GM12878 (cell line): ENCODE measurements around the gene C1orf53. TPM values are rescaled to one million over a fixed set of nuclear protein-coding genes. Genes with fewer than 3 reads are reported as not detected.

ENCODE experiments used
- ATAC-seq: fragments of 200-7000 bp; cut with Tn5 transposase; 3 replicates; pipeline ENCODE4 v1.9.1; 2020; ENCODE audit warnings: mild to moderate bottlenecking, moderate library complexity
- BruUV-seq: library from RNA; stranded (reverse); fragments of 400-500 nt; replicated peaks from 2 replicates; lab custom pipeline; 2021; lab: Mats Ljungman, UMichigan
- CTCF ChIA-PET: fragments of 300-600 bp; sonication (Branson Sonifier 250); formaldehyde crosslinking; extraction: SDS; loops from one replicate; lab custom pipeline; 2021; ENCODE audit warnings: inconsistent platforms; lab: Yijun Ruan, JAX
- POLR2A ChIA-PET: fragments of 350-600 bp; formaldehyde crosslinking; extraction: SDS; loops from one replicate; lab custom pipeline; 2021; ENCODE audit warnings: inconsistent platforms; lab: Charles Lee
- RAD21 ChIA-PET: fragments of 300-600 bp; sonication (Branson Sonifier 250); formaldehyde crosslinking; loops from one replicate; lab custom pipeline; 2023; ENCODE audit warnings: antibody characterized with exemption; ENCODE audit not compliant: unreplicated experiment; lab: Charles Lee
- SMC1A ChIA-PET: fragments of 300-600 bp; sonication (Branson Sonifier 250); formaldehyde crosslinking; loops from one replicate; lab custom pipeline; 2023; ENCODE audit not compliant: unreplicated experiment, uncharacterized antibody; lab: Charles Lee
- DNase-seq: peaks from one replicate; pipeline ENCODE4 v3.0.0-alpha.2; 2011; ENCODE audit warnings: low read depth, low spot score
- FAIRE-seq: peaks from 3 replicates; lab custom pipeline; 2011; peaks lifted over from hg19 to GRCh38; lab: Jason Lieb, UNC
- H2AFZ ChIP-seq: 2 replicates; pipeline ENCODE4 v1.6.0; 2011; ENCODE audit warnings: low read depth, low read length, control low read depth; ENCODE audit not compliant: control insufficient read depth
- H3K27ac ChIP-seq: 2 replicates; pipeline ENCODE4 v1.5.1; 2011; ENCODE audit warnings: control low read depth; ENCODE audit not compliant: control insufficient read depth, insufficient read depth
- H3K27me3 ChIP-seq, 2 experiments: replicated peaks in 1 of 2; 2 replicates each; pipeline versions ENCODE4 v1.6.0 to v1.6.1; 2011; ENCODE audit warnings: low read length in 1 of 2; ENCODE audit not compliant: control insufficient read depth in 2 of 2, insufficient read depth in 2 of 2
- H3K36me3 ChIP-seq, 2 experiments: 2 replicates each; pipeline ENCODE4 v1.5.1; 2011; ENCODE audit warnings: low read length in 1 of 2; ENCODE audit not compliant: control insufficient read depth in 2 of 2, insufficient read depth in 2 of 2
- H3K4me1 ChIP-seq: 2 replicates; pipeline ENCODE4 v1.6.1; 2011; ENCODE audit warnings: mild to moderate bottlenecking, low read length, moderate library complexity, mixed read lengths; ENCODE audit not compliant: control insufficient read depth, insufficient read depth
- H3K4me2 ChIP-seq: 2 replicates; pipeline ENCODE4 v1.6.0; 2011; ENCODE audit warnings: control low read depth; ENCODE audit not compliant: control insufficient read depth, insufficient read depth
- H3K4me3 ChIP-seq: fragments of 200-600 bp; sonication (generic); 2 replicates; pipeline ENCODE4 v1.5.1; 2016
- H3K79me2 ChIP-seq: 2 replicates; pipeline ENCODE4 v1.6.0; 2011; ENCODE audit warnings: low read length; ENCODE audit not compliant: control insufficient read depth, insufficient read depth
- H3K9ac ChIP-seq: 2 replicates; pipeline ENCODE4 v1.8.0; 2011; ENCODE audit warnings: low read length, control low read depth, mixed read lengths; ENCODE audit not compliant: control insufficient read depth, insufficient read depth
- H3K9me3 ChIP-seq: replicated peaks from 3 replicates; pipeline ENCODE4 v1.5.1; 2011; ENCODE audit warnings: mild to moderate bottlenecking, low read length; ENCODE audit not compliant: control insufficient read depth, insufficient read depth
- H4K20me1 ChIP-seq: 2 replicates; pipeline ENCODE4 v1.6.0; 2011; ENCODE audit not compliant: control insufficient read depth, insufficient read depth
- BCLAF1 ChIP-seq: fragments of 450-650 bp; IDR thresholded peaks from 2 replicates; pipeline ENCODE4 v1.6.1; 2017; ENCODE audit warnings: antibody characterized with exemption, mild to moderate bottlenecking, moderate library complexity
- E2F8 ChIP-seq: fragments of 450-650 bp; IDR thresholded peaks from 2 replicates; pipeline ENCODE4 v1.6.1; 2018; ENCODE audit warnings: mild to moderate bottlenecking, low read depth, moderate library complexity; ENCODE audit not compliant: partially characterized antibody
- E4F1 ChIP-seq: fragments of 450-650 bp; IDR thresholded peaks from 2 replicates; pipeline ENCODE4 v1.6.1; 2018; ENCODE audit warnings: borderline replicate concordance, mild to moderate bottlenecking; ENCODE audit not compliant: partially characterized antibody
- FOS ChIP-seq: IDR thresholded peaks from 3 replicates; pipeline ENCODE4 v1.6.1; 2011; ENCODE audit warnings: borderline replicate concordance; ENCODE audit not compliant: insufficient read length; ENCODE audit errors: extremely low read depth
- FOXK2 ChIP-seq: fragments of 450-650 bp; IDR thresholded peaks from 2 replicates; pipeline ENCODE4 v1.6.1; 2017; ENCODE audit warnings: mild to moderate bottlenecking, moderate library complexity
- LARP7 ChIP-seq: fragments of 450-650 bp; IDR thresholded peaks from 2 replicates; pipeline ENCODE4 v1.6.1; 2017; ENCODE audit warnings: mild to moderate bottlenecking
- NFYB ChIP-seq: IDR thresholded peaks from 2 replicates; pipeline ENCODE4 v1.6.1; 2011; ENCODE audit warnings: low read depth, mild to moderate bottlenecking, low read length, improper control_type of control experiment, moderate library complexity; ENCODE audit not compliant: insufficient read depth
- RFX5 ChIP-seq: IDR thresholded peaks from 2 replicates; pipeline ENCODE4 v1.6.1; 2011; ENCODE audit warnings: low read depth, low read length, improper control_type of control experiment
- SPI1 ChIP-seq: IDR thresholded peaks from 2 replicates; pipeline ENCODE4 v1.6.1; 2011; ENCODE audit warnings: low read depth, mild to moderate bottlenecking, low read length, moderate library complexity, borderline replicate concordance; ENCODE audit not compliant: insufficient read depth
- WRNIP1 ChIP-seq: IDR thresholded peaks from 2 replicates; pipeline ENCODE4 v1.6.1; 2011; ENCODE audit warnings: low read depth, low read length, improper control_type of control experiment, borderline replicate concordance
- ZNF384 ChIP-seq: IDR thresholded peaks from 2 replicates; pipeline ENCODE4 v1.6.1; 2012; ENCODE audit warnings: low read depth, mild to moderate bottlenecking, low read length, improper control_type of control experiment, borderline replicate concordance
- whole genome bisulfite sequencing: methylation state at CpG from one replicate; pipeline ENCODE4 v1.1.6; 2016; ENCODE audit warnings: low lambda C conversion rate; ENCODE audit not compliant: insufficient replicate concordance, insufficient coverage; ENCODE audit errors: missing lambda C conversion rate; 5-methylcytosine and 5-hydroxymethylcytosine counted together
- in situ Hi-C: fragments of 300-500 bp; cut with MboI; formaldehyde crosslinking; loops from 9 replicates; pipeline ENCODE4 v1.14.3; 2018; ENCODE audit warnings: mixed read lengths
- intact Hi-C: fragments of 100-400 bp; cut with micrococcal nuclease; formaldehyde crosslinking; loops from one replicate; pipeline ENCODE4 v1.14.2; 2022; ENCODE audit not compliant: unreplicated experiment
- polyA plus RNA-seq, 11 experiments: library from polyadenylated mRNA; depleted of rRNA in 4 of 11; unstranded in 6 of 11; stranded (reverse) in 5 of 11; fragments of >200 nt; fragmentation: Nextera tagmentation in 4 of 11; fragmentation: Illumina TruSeq in 1 of 11; extraction: Ambion mirVana in 4 of 11; extraction: Trizol in 1 of 11; gene quantifications; 1 replicate in 1 of 11; 2 replicates in 10 of 11; pipeline versions ENCODE4 v1.2.1 to v1.2.3, GENCODE V29; 2011 to 2016; ENCODE audit warnings: inconsistent platforms in 2 of 11, missing spikeins in 2 of 11, low read depth in 1 of 11
- total RNA-seq, 4 experiments: library from RNA; depleted of rRNA in 3 of 4; stranded (reverse); fragments of >200 nt in 3 of 4; fragmentation: Illumina TruSeq in 1 of 4; extraction: Trizol in 1 of 4; gene quantifications; 2 replicates each; pipeline versions ENCODE4 v1.2.1 to v1.2.3, GENCODE V29; 2013 to 2021
- TF ChIP-seq, protein P1 (sequence below): IDR thresholded peaks from 2 replicates; pipeline ENCODE4 v1.6.1; 2012; ENCODE audit warnings: mild to moderate bottlenecking, low read depth, low read length

Gene C1orf53
- total and polyA plus RNA-seq, 10 of the 15 experiments (the other 5 are each of a cell fraction or from before 2014, with no cell fraction given): 0.31 to 5.4 (median 0.59) TPM

GRCh38 chr1:197951617-197952175 is 49.3 kb downstream of the C1orf53 start:
- intact Hi-C loops: no loop called here
- 20% methylated on average over 5 of the region's 5 CpGs for WGBS
- Histone ChIP-seq H3K27me3 (no peaks in the 10 kb centered on the region), H3K36me3 (no peaks in the 10 kb centered on the region), H4K20me1 (no peaks in the 10 kb centered on the region), H3K4me1 (no peaks in the 10 kb centered on the region), H3K4me2 (no peak overlapping the region), H3K9ac (no peak overlapping the region), H3K4me3 (no peak overlapping the region), H3K9me3 (no peaks in the 10 kb centered on the region), H2AFZ (no peak overlapping the region), H3K27ac (no peak overlapping the region), H3K79me2 (no peaks in the 10 kb centered on the region)
- ATAC-seq: no peak
- CTCF ChIA-PET: no interaction called here
- no TSS peak for BruUV-seq
- POLR2A ChIA-PET: no interaction called here
- in situ Hi-C loops: no loop called here
- no peak for FAIRE-seq
- no peak for DNase-seq
- SMC1A ChIA-PET: no interaction called here
- RAD21 ChIA-PET: no interaction called here
- TF ChIP-seq LARP7: no peak
- no peak for TF ChIP-seq FOS
- no peak for TF ChIP-seq FOXK2
- TF ChIP-seq E4F1: no peak
- TF ChIP-seq, protein P1, sequence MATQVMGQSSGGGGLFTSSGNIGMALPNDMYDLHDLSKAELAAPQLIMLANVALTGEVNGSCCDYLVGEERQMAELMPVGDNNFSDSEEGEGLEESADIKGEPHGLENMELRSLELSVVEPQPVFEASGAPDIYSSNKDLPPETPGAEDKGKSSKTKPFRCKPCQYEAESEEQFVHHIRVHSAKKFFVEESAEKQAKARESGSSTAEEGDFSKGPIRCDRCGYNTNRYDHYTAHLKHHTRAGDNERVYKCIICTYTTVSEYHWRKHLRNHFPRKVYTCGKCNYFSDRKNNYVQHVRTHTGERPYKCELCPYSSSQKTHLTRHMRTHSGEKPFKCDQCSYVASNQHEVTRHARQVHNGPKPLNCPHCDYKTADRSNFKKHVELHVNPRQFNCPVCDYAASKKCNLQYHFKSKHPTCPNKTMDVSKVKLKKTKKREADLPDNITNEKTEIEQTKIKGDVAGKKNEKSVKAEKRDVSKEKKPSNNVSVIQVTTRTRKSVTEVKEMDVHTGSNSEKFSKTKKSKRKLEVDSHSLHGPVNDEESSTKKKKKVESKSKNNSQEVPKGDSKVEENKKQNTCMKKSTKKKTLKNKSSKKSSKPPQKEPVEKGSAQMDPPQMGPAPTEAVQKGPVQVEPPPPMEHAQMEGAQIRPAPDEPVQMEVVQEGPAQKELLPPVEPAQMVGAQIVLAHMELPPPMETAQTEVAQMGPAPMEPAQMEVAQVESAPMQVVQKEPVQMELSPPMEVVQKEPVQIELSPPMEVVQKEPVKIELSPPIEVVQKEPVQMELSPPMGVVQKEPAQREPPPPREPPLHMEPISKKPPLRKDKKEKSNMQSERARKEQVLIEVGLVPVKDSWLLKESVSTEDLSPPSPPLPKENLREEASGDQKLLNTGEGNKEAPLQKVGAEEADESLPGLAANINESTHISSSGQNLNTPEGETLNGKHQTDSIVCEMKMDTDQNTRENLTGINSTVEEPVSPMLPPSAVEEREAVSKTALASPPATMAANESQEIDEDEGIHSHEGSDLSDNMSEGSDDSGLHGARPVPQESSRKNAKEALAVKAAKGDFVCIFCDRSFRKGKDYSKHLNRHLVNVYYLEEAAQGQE: no peak
- no peak for TF ChIP-seq RFX5
- TF ChIP-seq BCLAF1: no peak
- no peak for TF ChIP-seq ZNF384
- no peak for TF ChIP-seq NFYB
- TF ChIP-seq SPI1: no peak
- TF ChIP-seq WRNIP1: no peak
- TF ChIP-seq E2F8: no peak
